ENCODE data around the gene SGSM1. TPM values are rescaled to one million over a fixed set of nuclear protein-coding genes. Genes with fewer than 3 reads are reported as not detected.
"Not testable (repeated sequence)": the region's sequence is repeated elsewhere in the genome, so short reads cannot be mapped to it uniquely, and the experiment has no call there.

SGSM1 gene
- total RNA-seq, 4 donors from 2014 or later, result 1.4 to 3.3 (median 2.1) TPM

DNA sequence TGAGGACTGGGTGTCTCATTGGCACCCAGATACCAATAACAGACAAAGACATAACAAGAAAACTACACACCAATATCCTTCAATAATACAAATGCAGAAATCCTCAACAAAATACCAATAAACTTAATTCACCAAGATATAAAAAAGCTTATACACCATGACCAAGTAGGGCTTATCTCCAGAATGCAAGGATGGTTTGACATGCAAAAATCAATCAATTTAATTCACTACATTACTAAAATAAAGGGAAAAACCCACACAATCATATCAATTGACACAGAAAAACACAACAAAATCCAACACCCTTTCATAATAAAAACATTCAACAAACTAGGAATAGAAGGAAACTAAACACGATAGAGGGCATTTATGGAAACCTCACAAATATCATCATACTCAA lies 99.9 kb downstream of the SGSM1 start:
- no peak for TF ChIP-seq POLR2A (IDR thresholded peaks at IDR 0.05)
- TF ChIP-seq, protein P1, sequence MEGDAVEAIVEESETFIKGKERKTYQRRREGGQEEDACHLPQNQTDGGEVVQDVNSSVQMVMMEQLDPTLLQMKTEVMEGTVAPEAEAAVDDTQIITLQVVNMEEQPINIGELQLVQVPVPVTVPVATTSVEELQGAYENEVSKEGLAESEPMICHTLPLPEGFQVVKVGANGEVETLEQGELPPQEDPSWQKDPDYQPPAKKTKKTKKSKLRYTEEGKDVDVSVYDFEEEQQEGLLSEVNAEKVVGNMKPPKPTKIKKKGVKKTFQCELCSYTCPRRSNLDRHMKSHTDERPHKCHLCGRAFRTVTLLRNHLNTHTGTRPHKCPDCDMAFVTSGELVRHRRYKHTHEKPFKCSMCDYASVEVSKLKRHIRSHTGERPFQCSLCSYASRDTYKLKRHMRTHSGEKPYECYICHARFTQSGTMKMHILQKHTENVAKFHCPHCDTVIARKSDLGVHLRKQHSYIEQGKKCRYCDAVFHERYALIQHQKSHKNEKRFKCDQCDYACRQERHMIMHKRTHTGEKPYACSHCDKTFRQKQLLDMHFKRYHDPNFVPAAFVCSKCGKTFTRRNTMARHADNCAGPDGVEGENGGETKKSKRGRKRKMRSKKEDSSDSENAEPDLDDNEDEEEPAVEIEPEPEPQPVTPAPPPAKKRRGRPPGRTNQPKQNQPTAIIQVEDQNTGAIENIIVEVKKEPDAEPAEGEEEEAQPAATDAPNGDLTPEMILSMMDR (IDR thresholded peaks at IDR 0.05), result no peak
- DNase-seq, result no peak
- H3K36me3 ChIP-seq, result no peaks in the 10 kb centered on the region
- H3K4me3 ChIP-seq, result no peak overlapping the region
- H3K27ac ChIP-seq, result no peak overlapping the region
- H3K9me3 ChIP-seq, result peaks cover 0 to 9% (median 0%) of the 10 kb centered on the region in 4 donors
- H3K4me1 ChIP-seq, result no peaks in the 10 kb centered on the region
- H3K27me3 ChIP-seq, result no peaks in the 10 kb centered on the region

DNA sequence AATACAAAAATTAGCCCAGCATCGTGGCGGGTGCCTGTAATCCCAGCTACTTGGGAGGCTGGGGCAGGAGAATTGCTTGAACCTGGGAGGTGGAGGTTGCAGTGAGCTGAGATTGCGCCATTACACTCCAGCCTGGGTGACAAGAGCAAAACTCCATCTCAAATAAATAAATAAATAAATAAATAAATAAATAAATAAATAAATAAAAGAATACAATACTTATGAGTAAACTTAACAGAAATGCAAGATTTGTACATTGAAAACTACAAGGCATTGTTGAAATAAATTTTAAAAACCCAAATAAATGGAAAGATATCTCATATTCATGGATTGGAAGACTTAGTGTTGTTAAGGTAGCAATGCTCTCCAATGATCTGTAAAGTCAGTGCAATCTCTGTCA lies 101.1 kb downstream of the SGSM1 start:
- not testable (repeated sequence) for H3K27me3 ChIP-seq, H3K36me3 ChIP-seq, H3K27ac ChIP-seq, DNase-seq, H3K4me3 ChIP-seq, H3K4me1 ChIP-seq, H3K9me3 ChIP-seq

DNA sequence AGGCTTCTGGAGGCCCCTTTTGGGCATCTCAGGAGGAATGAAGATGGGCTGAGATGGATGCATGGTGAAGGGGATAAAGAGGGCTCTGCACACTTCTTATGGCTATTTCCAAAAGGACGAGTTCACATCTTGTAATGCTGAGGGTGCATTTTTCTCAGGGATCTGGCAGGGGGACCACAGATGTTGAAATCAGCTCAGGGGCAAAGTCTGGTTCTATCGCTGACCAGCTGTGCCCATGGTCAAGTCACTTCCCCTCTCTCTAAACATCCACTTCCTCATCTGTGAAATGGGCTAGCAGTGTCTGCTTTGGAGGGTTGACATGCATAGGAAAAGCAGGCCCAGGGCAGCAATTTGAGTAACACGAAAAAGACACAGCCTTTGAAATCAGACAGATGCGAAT lies 114.0 kb downstream of the SGSM1 start:
- no peak overlapping the region for H3K27ac ChIP-seq
- no peak overlapping the region for H3K4me3 ChIP-seq
- no peaks in the 10 kb centered on the region for H3K36me3 ChIP-seq
- H3K9me3 ChIP-seq, result no peaks in the 10 kb centered on the region
- H3K4me1 ChIP-seq, result no peaks in the 10 kb centered on the region
- DNase-seq, result no peak
- no peaks in the 10 kb centered on the region for H3K27me3 ChIP-seq
- TF ChIP-seq, protein P1 (IDR thresholded peaks at IDR 0.05), result no peak
- no peak for TF ChIP-seq POLR2A (IDR thresholded peaks at IDR 0.05)

DNA sequence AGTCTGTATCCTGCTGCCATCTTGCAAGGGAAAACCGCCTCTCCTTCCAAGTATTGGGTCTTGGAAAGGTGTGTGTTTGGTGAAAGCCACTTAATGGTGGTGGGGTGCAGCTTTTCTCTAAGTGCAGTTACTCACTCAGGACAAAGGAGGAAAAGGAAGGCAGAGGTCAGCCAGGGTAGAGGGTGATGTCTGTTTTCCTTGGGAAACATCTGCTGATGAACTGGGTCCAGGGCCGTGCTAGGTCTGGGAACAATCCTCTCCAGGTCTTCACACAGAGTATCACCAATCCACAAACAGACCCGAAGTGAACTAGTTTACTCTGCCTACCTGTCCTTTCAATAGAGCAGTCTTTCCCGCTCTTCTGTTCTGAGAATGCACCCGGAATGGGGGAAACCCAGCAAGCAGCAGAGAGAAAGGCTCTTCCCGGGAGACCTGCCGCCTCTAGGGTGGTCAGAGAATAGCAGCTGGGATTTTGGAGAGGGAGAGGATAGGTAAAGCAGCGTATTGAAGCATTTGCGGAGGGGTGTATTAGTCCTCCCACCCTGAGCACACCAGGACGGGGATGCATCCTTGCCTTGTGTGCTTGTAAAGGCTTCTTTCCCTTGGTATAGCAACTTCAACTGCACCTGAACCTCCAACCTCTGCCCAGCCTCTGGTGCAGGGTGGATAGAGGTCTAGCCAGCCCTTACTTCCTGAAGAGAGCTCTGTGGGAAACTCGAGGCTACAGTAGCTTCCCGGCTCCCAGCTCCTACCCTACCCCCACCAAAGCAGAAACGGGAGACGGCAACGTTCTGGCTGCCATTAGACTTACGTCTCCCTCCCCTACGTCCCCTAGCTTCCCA lies 119.8 kb downstream of the SGSM1 start:
- no peak overlapping the region for H3K27ac ChIP-seq
- no peaks in the 10 kb centered on the region for H3K36me3 ChIP-seq
- no peak overlapping the region for H3K4me3 ChIP-seq
- H3K27me3 ChIP-seq, result no peaks in the 10 kb centered on the region
- no peaks in the 10 kb centered on the region for H3K4me1 ChIP-seq
- no peak for DNase-seq
- no peaks in the 10 kb centered on the region for H3K9me3 ChIP-seq
- no peak for TF ChIP-seq POLR2A (IDR thresholded peaks at IDR 0.05)
- TF ChIP-seq, protein P1 (IDR thresholded peaks at IDR 0.05), result no peak

DNA sequence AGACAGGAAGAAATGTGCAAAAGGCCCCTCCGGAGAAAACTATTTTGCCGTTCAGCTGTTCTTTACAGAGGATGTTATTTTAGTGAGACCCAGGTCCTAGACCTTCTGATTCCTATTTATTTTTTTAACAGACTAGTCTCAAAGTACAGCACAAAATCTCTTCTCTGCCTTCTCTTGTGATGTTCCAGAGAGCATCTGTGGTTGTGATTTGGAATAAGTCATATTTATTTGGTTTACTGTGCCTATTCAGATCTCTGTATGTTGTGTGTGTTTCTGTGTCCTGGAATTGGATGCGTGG lies 120.4 kb downstream of the SGSM1 start:
- Histone ChIP-seq H3K36me3 (no peaks in the 10 kb centered on the region), H3K4me3 (no peak overlapping the region), H3K4me1 (no peaks in the 10 kb centered on the region), H3K27me3 (no peaks in the 10 kb centered on the region), H3K9me3 (no peaks in the 10 kb centered on the region), H3K27ac (no peak overlapping the region)
- TF ChIP-seq POLR2A (IDR thresholded peaks at IDR 0.05), result no peak
- TF ChIP-seq, protein P1 (IDR thresholded peaks at IDR 0.05), result no peak
- no peak for DNase-seq

DNA sequence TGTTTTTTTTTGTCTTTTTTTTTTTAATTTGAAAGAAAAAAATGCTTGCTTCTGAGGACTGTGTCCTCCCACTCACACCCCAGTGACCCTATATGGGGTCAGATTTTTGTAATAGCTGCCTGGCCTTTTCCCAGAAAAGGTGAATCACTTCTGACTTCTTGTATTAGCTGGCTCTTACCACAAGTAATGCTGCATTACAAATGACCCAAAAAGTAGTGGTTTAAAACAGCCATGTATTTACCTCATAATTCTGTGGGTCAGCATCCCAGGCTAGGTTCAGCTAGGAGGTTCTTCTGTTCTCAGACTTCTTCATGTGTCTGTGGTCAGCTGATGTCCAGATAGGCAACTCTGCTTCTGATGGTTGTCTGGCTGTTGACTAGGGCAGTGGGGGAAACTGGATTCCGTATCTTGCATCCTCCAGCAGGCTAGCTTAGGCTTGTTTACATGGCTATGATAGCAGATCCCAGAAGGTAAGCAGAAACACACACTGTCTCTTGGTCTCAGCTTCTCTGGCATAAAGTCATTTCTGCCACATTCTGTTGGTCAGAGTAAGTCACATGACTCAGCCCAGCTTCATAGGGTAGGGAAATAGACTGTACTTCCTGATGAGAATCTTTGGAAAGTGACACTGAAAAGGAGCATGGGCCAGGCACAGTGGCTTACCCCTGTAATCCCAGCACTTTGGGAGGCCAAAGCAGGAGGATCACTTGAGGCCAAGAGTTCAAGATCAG lies 121.0 kb downstream of the SGSM1 start:
- Histone ChIP-seq H3K4me3 (no peak overlapping the region), H3K36me3 (no peaks in the 10 kb centered on the region), H3K9me3 (no peaks in the 10 kb centered on the region), H3K27me3 (no peaks in the 10 kb centered on the region), H3K4me1 (no peaks in the 10 kb centered on the region), H3K27ac (no peak overlapping the region)
- DNase-seq, result no peak
- TF ChIP-seq POLR2A (IDR thresholded peaks at IDR 0.05), result no peak
- TF ChIP-seq, protein P1 (IDR thresholded peaks at IDR 0.05), result no peak
